HL-60 (cell line): ENCODE data around the gene TRMT10B.

Experiments used
- DNase-seq, 2 experiments: peaks; one replicate each; pipeline ENCODE4 v3.0.0-alpha.2; 2010 to 2020; ENCODE audit warnings: low read depth in 1 of 2, low spot score in 1 of 2
- H3K27ac ChIP-seq: fragments of 250-450 bp; sonication (Bioruptor Pico); replicated peaks from 2 replicates; pipeline ENCODE4 v1.5.1; 2020; ENCODE audit warnings: mild to moderate bottlenecking, moderate library complexity
- H3K27me3 ChIP-seq: fragments of 250-450 bp; sonication (Bioruptor Pico); 2 replicates; pipeline ENCODE4 v1.5.1; 2021; ENCODE audit warnings: mild to moderate bottlenecking, moderate library complexity; ENCODE audit not compliant: insufficient read depth, poor library complexity, severe bottlenecking
- H3K4me3 ChIP-seq: replicated peaks from 2 replicates; pipeline ENCODE4 v1.5.1; 2011; ENCODE audit warnings: mild to moderate bottlenecking, control low read depth, low read length; ENCODE audit not compliant: insufficient read depth
- GABPA ChIP-seq: IDR thresholded peaks from 2 replicates; pipeline ENCODE4 v1.6.1; 2012; ENCODE audit warnings: low read depth
- POLR2AphosphoS5 ChIP-seq: IDR thresholded peaks from 2 replicates; pipeline ENCODE4 v1.6.1; 2012; ENCODE audit warnings: low read depth
- SPI1 ChIP-seq: IDR thresholded peaks from 2 replicates; pipeline ENCODE4 v1.6.1; 2012; ENCODE audit warnings: low read depth, mild to moderate bottlenecking, borderline replicate concordance
- TF ChIP-seq, protein P1 (sequence below): IDR thresholded peaks from one replicate; pipeline ENCODE4 v1.5.1; 2011; ENCODE audit warnings: low read length, control low read depth, inconsistent platforms; ENCODE audit not compliant: insufficient read depth
- TF ChIP-seq, protein P2 (sequence below): IDR thresholded peaks from 2 replicates; pipeline ENCODE4 v1.6.1; 2012; ENCODE audit warnings: low read depth; ENCODE audit not compliant: insufficient replicate concordance

Gene TRMT10B

DNA sequence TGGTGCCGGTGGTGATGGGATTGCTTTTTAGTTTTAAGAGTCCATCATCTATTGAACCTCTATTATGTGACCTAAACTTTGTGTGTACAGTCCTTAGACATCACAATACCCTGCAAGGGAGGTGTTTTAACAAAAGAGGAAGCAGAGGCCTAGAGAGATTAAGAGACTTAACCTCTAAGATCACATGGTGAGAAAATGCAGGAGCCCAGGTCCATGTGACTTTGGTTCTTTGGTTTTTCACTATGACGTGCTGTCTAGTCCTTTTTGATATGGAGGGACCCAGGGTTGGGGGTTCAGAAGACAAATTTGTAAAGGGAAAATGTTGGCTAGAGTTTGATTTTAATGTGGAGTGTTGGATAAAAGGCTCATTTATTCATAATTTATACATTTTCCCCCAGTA, 34.1 kb upstream of the TRMT10B start:
- TF ChIP-seq GABPA (no peak), POLR2AphosphoS5 (no peak), SPI1 (peak; percentile 57; the same call in 1 of the 2 replicates)
- H3K4me3 ChIP-seq = no peak overlapping the region
- H3K27ac ChIP-seq = no peak overlapping the region

DNA sequence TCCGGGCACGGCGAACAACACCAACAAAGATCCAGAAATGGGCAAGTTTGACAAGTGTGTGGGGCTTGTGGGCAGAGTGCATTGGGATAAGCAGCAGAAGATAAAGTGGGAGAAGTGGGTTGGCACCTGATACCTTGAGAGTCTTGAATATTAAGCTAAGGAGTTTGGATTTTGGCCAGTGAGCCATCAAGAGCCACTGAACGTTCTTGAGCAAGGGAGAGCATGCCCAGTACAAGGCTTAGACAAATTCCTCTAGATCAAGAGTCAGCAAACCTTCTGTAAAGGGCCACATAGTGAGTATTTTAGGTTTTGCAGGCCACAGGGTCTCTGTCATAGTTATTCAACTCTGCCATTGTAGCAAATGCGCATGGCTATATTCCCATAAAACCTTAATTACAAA, 26.6 kb upstream of the TRMT10B start:
- H3K4me3 ChIP-seq = no peak overlapping the region
- no peak overlapping the region for H3K27ac ChIP-seq
- TF ChIP-seq, protein P1, sequence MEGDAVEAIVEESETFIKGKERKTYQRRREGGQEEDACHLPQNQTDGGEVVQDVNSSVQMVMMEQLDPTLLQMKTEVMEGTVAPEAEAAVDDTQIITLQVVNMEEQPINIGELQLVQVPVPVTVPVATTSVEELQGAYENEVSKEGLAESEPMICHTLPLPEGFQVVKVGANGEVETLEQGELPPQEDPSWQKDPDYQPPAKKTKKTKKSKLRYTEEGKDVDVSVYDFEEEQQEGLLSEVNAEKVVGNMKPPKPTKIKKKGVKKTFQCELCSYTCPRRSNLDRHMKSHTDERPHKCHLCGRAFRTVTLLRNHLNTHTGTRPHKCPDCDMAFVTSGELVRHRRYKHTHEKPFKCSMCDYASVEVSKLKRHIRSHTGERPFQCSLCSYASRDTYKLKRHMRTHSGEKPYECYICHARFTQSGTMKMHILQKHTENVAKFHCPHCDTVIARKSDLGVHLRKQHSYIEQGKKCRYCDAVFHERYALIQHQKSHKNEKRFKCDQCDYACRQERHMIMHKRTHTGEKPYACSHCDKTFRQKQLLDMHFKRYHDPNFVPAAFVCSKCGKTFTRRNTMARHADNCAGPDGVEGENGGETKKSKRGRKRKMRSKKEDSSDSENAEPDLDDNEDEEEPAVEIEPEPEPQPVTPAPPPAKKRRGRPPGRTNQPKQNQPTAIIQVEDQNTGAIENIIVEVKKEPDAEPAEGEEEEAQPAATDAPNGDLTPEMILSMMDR = no peak
- TF ChIP-seq, protein P2, sequence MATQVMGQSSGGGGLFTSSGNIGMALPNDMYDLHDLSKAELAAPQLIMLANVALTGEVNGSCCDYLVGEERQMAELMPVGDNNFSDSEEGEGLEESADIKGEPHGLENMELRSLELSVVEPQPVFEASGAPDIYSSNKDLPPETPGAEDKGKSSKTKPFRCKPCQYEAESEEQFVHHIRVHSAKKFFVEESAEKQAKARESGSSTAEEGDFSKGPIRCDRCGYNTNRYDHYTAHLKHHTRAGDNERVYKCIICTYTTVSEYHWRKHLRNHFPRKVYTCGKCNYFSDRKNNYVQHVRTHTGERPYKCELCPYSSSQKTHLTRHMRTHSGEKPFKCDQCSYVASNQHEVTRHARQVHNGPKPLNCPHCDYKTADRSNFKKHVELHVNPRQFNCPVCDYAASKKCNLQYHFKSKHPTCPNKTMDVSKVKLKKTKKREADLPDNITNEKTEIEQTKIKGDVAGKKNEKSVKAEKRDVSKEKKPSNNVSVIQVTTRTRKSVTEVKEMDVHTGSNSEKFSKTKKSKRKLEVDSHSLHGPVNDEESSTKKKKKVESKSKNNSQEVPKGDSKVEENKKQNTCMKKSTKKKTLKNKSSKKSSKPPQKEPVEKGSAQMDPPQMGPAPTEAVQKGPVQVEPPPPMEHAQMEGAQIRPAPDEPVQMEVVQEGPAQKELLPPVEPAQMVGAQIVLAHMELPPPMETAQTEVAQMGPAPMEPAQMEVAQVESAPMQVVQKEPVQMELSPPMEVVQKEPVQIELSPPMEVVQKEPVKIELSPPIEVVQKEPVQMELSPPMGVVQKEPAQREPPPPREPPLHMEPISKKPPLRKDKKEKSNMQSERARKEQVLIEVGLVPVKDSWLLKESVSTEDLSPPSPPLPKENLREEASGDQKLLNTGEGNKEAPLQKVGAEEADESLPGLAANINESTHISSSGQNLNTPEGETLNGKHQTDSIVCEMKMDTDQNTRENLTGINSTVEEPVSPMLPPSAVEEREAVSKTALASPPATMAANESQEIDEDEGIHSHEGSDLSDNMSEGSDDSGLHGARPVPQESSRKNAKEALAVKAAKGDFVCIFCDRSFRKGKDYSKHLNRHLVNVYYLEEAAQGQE = no peak
- H3K27me3 ChIP-seq = no peaks in the 10 kb centered on the region
- DNase-seq = no peak

More for the DNA sequence above, 34.1 kb upstream of the TRMT10B start:
- peak in 1 of 2 experiments; percentile 38 for DNase-seq
- no peaks in the 10 kb centered on the region for H3K27me3 ChIP-seq

DNA sequence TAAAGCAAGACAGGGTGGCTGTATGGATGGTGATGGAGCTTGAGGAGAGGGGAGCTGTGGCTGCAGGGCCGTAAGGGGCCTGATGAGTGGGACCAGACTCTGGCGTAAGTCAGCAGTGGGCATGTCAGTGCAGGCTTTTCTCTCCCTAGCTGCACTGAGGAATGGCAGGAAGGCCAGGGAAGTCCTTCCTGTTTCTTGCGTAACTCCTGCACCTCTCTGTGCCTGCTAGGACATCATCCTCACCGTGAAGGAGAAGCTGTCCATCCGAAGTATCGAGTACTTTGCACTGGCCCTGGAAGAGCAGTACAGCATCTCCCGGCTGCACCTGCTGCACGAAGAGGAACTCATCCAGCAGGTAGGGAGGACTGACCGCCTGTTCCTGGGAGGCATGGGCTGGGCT, 24.1 kb upstream of the TRMT10B start:
- no peak overlapping the region for H3K27ac ChIP-seq
- TF ChIP-seq, protein P1 = no peak
- TF ChIP-seq, protein P2 = no peak
- TF ChIP-seq GABPA (no peak), SPI1 (no peak), POLR2AphosphoS5 (no peak)
- no peak overlapping the region for H3K4me3 ChIP-seq

DNA sequence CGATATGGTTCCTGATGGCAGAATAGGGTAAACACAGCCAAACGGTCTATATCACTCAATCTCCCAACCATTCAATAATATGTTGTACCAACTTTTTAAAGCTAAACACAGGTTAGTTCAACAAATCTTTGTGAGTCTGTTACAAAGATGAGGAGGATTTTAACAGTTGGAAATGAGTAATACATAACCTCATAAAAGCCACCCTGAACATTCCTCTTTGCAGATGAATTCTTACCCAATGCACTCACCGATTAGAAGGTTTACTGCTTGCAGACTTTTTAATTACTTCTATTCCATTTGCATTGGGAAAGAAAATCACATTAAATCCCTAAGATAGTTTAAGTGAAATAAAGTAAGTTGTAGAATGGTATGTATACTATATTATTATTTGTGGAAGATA, 23.3 kb upstream of the TRMT10B start:
- H3K27ac ChIP-seq = no peak overlapping the region
- no peak for DNase-seq
- H3K4me3 ChIP-seq = no peak overlapping the region
- no peaks in the 10 kb centered on the region for H3K27me3 ChIP-seq
- no peak for TF ChIP-seq SPI1
- TF ChIP-seq, protein P2 = no peak
- TF ChIP-seq, protein P1 = no peak
- no peak for TF ChIP-seq POLR2AphosphoS5

More for the DNA sequence above, 24.1 kb upstream of the TRMT10B start:
- H3K27me3 ChIP-seq = no peaks in the 10 kb centered on the region
- DNase-seq = no peak
